A673 (cell line): Measurements from ENCODE around the gene IPO5. TPM values are rescaled to one million over a fixed set of nuclear protein-coding genes. Genes with fewer than 3 reads are reported as not detected.

ENCODE experiments used
- BruUV-seq: library from RNA; stranded (reverse); fragments of 400-500 nt; replicated peaks from 2 replicates; lab custom pipeline; 2021; lab: Mats Ljungman, UMichigan
- CTCF ChIA-PET: fragments of 300-600 bp; sonication (Branson Sonifier 250); formaldehyde crosslinking; loops from one replicate; lab custom pipeline; 2022; ENCODE audit warnings: antibody characterized with exemption; lab: Charles Lee
- POLR2A ChIA-PET: fragments of 300-600 bp; sonication (Branson Sonifier 250); formaldehyde crosslinking; loops from one replicate; lab custom pipeline; 2022; ENCODE audit warnings: antibody characterized with exemption; ENCODE audit not compliant: low non-redundant PET; lab: Charles Lee
- DNase-seq: peaks from one replicate; pipeline ENCODE4 v3.0.0-alpha.2; 2015; ENCODE audit warnings: low spot score
- H3K27ac ChIP-seq: fragments of 200-600 bp; sonication (generic); 2 replicates; pipeline ENCODE4 v1.5.1; 2016; ENCODE audit warnings: mixed run types, low read depth, mild to moderate bottlenecking, mixed read lengths, antibody characterized with exemption, low read length; ENCODE audit not compliant: poor library complexity, severe bottlenecking
- H3K27me3 ChIP-seq: fragments of 200-600 bp; sonication (generic); replicated peaks from 2 replicates; pipeline ENCODE4 v1.6.1; 2017; ENCODE audit warnings: mixed run types, low read depth, mild to moderate bottlenecking, mixed read lengths, antibody characterized with exemption, low read length; ENCODE audit not compliant: insufficient read depth, poor library complexity
- H3K36me3 ChIP-seq: fragments of 200-600 bp; sonication (generic); 2 replicates; pipeline ENCODE4 v1.6.1; 2016; ENCODE audit warnings: mixed run types, mild to moderate bottlenecking, mixed read lengths, antibody characterized with exemption, low read length; ENCODE audit not compliant: insufficient read depth, poor library complexity, severe bottlenecking
- H3K4me1 ChIP-seq: fragments of 200-600 bp; sonication (generic); 2 replicates; pipeline ENCODE4 v1.6.1; 2017; ENCODE audit warnings: mixed run types, mild to moderate bottlenecking, mixed read lengths, antibody characterized with exemption, low read length; ENCODE audit not compliant: insufficient read depth, poor library complexity, severe bottlenecking
- H3K4me3 ChIP-seq: fragments of 200-600 bp; sonication (generic); 2 replicates; pipeline ENCODE4 v1.5.1; 2016; ENCODE audit warnings: low read depth, mixed run types, mild to moderate bottlenecking, mixed read lengths, low read length; ENCODE audit not compliant: poor library complexity, severe bottlenecking
- H3K9me3 ChIP-seq: fragments of 200-600 bp; sonication (generic); 2 replicates; pipeline ENCODE4 v1.6.1; 2016; ENCODE audit warnings: mixed run types, low read depth, mild to moderate bottlenecking, mixed read lengths, antibody characterized with exemption, low read length; ENCODE audit not compliant: poor library complexity, severe bottlenecking
- EZH2 ChIP-seq: fragments of 200-600 bp; sonication (generic); IDR thresholded peaks from 2 replicates; pipeline ENCODE4 v1.6.1; 2017; ENCODE audit warnings: borderline replicate concordance, low read depth, mild to moderate bottlenecking, mixed read lengths, antibody characterized with exemption, low read length; ENCODE audit not compliant: poor library complexity, severe bottlenecking
- intact Hi-C: fragments of 100-400 bp; cut with micrococcal nuclease; formaldehyde crosslinking; loops from one replicate; pipeline ENCODE4 v1.10.0; 2022; ENCODE audit not compliant: unreplicated experiment
- total RNA-seq: library from RNA; stranded (reverse); gene quantifications from 2 replicates; pipeline ENCODE4 v1.2.3, GENCODE V29; 2021
- TF ChIP-seq, protein P1 (sequence below): fragments of 300-800, 200-600 bp; sonication (generic); conservative IDR thresholded peaks from 2 replicates; pipeline ENCODE4 v1.5.1; 2017; ENCODE audit warnings: low read depth, mild to moderate bottlenecking, antibody characterized with exemption, low read length, moderate library complexity, mixed read lengths

The IPO5 gene
- total RNA-seq, 1 experiment from 2014 or later, result 573 TPM

DNA sequence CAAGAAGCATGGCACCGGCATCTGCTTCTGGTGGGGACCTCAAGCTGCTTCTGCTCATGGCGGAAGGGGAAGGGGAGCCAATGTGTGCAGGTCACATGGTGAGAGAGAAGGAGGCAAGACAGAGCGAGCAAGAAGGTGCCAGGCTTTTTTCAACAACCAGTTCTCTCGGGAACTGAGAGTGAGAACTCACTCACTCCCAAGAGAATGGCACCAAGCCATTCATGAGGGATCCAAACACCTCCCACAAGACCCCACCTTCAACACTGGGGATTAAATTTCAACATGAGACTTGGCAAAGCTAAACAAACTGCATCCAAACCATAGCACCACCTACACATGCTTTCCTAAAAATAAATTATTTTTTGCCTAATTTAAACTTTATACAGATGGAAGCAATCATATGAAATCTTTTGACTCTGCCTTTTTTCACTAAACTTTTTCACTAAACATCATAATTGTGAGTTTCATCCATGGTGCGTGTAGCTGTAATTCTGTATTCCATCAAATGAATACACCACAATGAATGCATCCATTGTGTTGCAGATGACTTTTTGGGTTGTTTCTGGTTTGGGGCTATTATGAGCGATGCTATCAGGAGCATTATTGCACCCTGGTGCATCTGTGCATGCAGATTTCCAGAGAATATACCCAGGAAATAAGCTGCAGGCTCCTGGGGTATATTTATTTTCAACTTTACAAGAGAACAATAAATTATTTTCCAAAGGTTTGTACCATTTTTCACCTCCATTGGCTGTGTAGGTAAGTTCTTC lies 14.6 kb upstream of the IPO5 start:
- intact Hi-C loops, result no loop called here
- no peaks in the 10 kb centered on the region for H3K36me3 ChIP-seq
- POLR2A ChIA-PET, result no interaction called here
- H3K4me3 ChIP-seq, result no peak overlapping the region
- no peaks in the 10 kb centered on the region for H3K27me3 ChIP-seq
- H3K4me1 ChIP-seq, result peaks cover 36% of the 10 kb centered on the region
- CTCF ChIA-PET, result no interaction called here
- TF ChIP-seq, protein P1, sequence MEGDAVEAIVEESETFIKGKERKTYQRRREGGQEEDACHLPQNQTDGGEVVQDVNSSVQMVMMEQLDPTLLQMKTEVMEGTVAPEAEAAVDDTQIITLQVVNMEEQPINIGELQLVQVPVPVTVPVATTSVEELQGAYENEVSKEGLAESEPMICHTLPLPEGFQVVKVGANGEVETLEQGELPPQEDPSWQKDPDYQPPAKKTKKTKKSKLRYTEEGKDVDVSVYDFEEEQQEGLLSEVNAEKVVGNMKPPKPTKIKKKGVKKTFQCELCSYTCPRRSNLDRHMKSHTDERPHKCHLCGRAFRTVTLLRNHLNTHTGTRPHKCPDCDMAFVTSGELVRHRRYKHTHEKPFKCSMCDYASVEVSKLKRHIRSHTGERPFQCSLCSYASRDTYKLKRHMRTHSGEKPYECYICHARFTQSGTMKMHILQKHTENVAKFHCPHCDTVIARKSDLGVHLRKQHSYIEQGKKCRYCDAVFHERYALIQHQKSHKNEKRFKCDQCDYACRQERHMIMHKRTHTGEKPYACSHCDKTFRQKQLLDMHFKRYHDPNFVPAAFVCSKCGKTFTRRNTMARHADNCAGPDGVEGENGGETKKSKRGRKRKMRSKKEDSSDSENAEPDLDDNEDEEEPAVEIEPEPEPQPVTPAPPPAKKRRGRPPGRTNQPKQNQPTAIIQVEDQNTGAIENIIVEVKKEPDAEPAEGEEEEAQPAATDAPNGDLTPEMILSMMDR, result no peak
- TF ChIP-seq EZH2, result no peak
- H3K27ac ChIP-seq, result peak overlapping the region; percentile 12
- DNase-seq, result no peak
- no TSS peak for BruUV-seq
- no peaks in the 10 kb centered on the region for H3K9me3 ChIP-seq

DNA sequence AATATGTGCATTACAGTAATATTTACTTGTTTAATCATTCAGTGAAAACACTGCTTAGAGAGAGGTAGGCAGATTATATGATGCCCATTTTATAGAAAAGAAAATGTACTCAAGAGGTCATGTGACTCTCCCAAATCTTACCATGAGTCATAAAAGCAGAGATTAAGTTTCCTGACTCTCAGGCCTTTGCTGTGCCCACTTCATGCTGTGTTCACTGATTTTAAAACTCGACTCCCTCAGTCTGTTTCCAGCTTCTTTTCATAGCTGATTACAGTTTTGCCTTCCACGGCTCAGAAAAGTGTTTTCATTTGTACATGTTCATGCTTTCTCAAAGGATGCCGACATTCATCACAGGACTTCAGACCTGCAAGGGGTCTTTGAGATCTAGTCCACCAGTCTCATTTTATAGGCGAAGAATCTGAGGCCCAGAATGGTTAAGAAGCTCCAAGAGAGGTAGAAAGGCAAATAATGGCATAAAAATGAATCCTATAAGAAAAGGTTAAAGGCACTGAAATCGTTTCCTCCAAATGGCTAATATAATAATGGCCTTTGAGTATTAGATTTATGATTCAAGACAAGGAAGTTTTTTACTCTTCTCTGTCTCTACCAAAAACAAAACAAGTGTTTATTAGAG lies 9.0 kb upstream of the IPO5 start:
- CTCF ChIA-PET, result no interaction called here

DNA sequence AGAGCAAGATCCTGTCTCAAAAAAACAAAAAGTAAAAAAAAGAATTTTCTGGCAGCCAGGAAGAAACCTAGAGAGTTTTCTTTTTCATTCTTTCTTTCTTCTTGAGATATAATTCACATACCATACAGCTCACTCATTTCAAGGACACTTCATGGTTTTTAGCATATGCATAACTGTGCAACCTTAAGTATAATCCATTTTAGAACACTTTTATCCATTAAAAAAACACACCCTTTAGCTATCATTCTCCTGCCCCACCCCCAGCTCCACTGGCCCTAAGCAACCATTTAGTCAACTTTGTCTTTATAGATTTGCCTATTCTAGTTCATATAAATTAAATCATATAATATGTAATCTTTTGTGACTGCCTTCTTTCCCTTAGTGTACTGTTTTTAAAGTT lies 8.1 kb upstream of the IPO5 start:
- H3K4me1 ChIP-seq, result peaks cover 58% of the 10 kb centered on the region
- TF ChIP-seq, protein P1, result no peak
- no peak for TF ChIP-seq EZH2
- H3K4me3 ChIP-seq, result no peak overlapping the region
- intact Hi-C loops, result loop anchor here (10.0 kb wide), 1 partner anchor 511 kb away; the partner anchor contains the start of gene RAP2A
- POLR2A ChIA-PET, result interaction anchor here (0.6 kb wide), 1 partner anchor 95 kb away, joined by 4 read pairs; no protein-coding TSS in a partner anchor
- H3K36me3 ChIP-seq, result no peaks in the 10 kb centered on the region
- H3K27me3 ChIP-seq, result no peaks in the 10 kb centered on the region
- BruUV-seq, result no TSS peak
- DNase-seq, result peak; percentile 52
- CTCF ChIA-PET, result no interaction called here
- H3K27ac ChIP-seq, result peak overlapping the region; percentile 99
- H3K9me3 ChIP-seq, result peaks cover 10% of the 10 kb centered on the region

More for the DNA sequence above, 9.0 kb upstream of the IPO5 start:
- peaks cover 58% of the 10 kb centered on the region for H3K4me1 ChIP-seq
- no peak for TF ChIP-seq EZH2
- peak overlapping the region; percentile 99 for H3K27ac ChIP-seq
- H3K4me3 ChIP-seq, result no peak overlapping the region
- POLR2A ChIA-PET, result interaction anchor here (0.6 kb wide), 1 partner anchor 944 kb away, joined by 4 read pairs; no protein-coding TSS in a partner anchor
- no peaks in the 10 kb centered on the region for H3K36me3 ChIP-seq
- intact Hi-C loops, result loop anchor here (10.0 kb wide), 1 partner anchor 510 kb away; the partner anchor contains the start of gene RAP2A
- peaks cover 7% of the 10 kb centered on the region for H3K9me3 ChIP-seq
- no peaks in the 10 kb centered on the region for H3K27me3 ChIP-seq
- DNase-seq, result peak; percentile 86
- BruUV-seq, result no TSS peak
